HG03175 (cell line): ENCODE results near the gene NTMT2.
"Not testable (repeated sequence)": the region's sequence is repeated elsewhere in the genome, so short reads cannot be mapped to it uniquely, and the experiment has no call there.

Experiments
- ATAC-seq: cut with Tn5 transposase; IDR thresholded peaks from one replicate; pipeline ENCODE4 v1.9.1; 2021; ENCODE audit warnings: mild to moderate bottlenecking, moderate library complexity; ENCODE audit not compliant: unreplicated experiment

The NTMT2 gene

DNA sequence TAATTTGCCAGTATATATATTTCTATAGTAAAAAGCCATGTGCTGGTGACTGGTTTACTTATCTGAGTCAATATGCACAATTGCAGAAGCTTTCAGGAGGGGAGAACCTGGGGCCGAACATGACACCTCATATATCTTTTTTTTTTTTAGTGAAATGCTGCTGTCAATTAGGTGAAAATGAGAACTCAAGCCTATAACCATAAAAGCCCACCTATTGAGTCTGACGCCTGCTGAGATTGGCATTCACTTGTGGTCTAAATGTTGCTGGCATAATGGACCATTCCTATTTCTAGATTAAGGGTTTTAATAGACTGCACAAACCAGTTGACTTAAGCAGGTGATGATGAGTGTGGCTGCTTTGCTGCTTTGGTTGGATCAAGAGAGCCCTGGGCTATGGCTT is 10.8 kb downstream of the NTMT2 start:
- ATAC-seq, result no peak

DNA sequence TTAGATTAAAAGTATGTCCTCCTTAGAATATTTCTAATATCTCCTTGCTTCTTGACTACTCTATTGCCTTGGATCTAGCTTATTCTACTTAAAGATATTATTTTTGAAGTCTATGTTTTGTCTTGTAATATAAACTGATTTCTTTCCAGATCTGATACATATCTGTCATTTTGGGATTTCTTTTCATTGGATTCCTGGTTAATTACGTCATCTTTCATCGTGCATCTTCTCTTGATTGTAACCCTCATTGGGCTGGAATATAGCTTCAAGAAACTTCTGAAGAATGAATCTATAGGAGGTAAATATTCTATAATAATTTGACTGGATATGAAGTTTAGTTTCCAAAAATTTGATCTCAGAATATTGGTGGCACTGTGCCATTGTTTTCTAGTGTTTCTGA is 12.1 kb downstream of the NTMT2 start:
- ATAC-seq, result no peak

DNA sequence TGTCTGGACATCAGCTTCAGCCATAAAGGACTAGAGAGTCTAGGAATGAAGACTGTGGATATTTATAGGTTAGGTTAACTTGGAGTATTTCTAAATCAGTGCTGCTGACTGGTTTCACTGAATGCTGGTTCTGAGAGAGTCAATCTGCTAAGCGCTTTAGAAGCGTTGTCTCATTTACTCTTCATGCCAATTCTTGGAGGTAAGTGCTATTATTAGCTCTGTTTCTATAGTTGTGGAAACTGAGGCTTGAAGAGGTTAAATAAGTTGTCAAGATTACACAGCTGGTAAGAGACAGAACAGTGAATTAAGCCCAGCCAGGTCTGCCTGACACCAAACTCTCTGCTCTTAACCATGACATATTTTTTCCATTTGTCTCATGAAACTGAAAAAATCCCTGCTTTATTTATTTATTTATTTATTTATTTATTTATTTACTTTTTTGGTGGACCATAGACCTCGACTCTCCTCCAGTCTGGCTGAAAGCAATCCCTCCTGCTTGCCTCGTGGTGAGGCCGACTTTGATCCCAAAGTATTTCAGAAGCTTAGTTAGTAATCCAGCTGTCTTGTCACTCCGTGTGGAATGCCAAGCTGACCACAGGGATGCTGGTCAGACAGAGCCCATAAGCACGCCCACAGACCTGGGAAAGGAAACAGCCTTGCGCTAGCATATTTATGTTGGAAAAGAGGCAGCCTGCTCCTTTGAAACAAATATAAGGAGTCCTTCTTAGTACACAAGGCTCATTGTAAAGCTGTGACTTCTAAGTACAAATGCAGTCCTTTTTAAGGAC is 16.9 kb downstream of the NTMT2 start:
- no peak for ATAC-seq

DNA sequence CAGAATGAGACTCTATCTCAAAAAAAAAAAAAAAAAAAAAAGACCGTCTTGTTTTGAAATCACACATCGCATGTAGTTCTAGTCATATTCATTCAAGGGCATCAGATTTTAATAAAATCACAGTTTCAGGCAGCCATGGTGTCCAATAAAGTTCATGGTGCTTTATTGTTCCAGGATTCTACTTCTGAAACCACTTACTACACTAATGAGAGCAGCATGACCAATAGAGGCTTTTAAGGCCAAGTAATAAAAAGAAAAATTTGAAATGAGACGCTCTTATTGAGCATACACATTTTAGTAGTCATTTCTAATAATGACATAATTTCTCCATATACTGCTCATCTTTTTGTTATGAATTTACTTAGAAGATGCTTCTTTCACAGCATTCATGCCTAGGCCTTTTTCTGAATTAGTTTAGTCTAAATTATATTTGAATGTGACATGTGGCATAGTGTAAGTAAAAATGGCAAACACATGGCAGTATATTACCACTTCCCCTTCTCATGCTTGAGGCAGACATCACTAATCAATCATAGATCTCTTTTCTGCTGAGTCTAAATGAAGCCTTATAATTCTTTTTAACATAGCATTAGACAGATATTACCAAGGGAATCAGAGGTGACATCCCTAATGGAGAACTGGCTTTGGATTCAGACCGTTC is 18.5 kb downstream of the NTMT2 start:
- no peak for ATAC-seq

- ATAC-seq, result no peak
Observed at GRCh38 chr1:170166518-170167180, 20.9 kb downstream of the NTMT2 start.

GRCh38 chr1:170168265-170168664 is 22.5 kb downstream of the NTMT2 start:
- no peak for ATAC-seq

DNA sequence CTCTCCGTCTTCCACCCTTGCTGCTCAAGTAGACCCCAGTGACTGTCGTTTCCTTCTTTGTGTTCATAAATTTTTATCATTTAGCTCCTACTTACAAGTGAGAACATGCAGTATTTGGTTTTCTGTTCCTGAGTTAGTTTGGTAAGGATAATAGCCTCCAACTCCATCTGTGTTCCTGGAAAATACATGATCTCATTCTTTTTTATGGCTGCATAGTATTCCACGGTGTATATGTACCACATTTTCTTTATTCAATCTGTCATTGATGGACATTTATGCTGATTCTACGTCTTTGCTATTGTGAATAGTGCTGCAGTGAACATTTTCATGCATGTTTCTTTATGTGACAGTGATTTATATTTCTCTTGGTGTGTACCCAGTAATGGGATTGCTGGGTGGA is 24.8 kb downstream of the NTMT2 start:
- ATAC-seq, result not testable (repeated sequence)

DNA sequence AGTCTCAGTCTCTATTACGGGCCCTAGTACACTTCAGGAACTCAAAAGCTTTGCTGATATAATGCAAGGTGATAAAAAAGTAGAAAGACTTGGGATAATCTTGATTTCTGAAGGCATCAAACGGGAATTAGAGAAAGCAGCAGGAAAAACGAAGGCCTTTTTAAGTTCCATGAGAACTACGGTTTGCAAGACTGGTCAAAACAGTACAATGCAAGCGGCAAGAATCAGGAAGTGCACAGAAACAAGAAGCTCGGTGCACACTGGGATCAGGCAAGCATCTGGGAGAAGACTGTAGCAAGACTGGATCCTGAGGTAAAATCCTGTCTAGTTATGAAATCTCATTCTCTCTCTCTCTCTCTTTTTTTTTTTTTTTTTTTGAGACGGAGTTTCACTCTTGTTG is 28.6 kb downstream of the NTMT2 start:
- ATAC-seq, result no peak

DNA sequence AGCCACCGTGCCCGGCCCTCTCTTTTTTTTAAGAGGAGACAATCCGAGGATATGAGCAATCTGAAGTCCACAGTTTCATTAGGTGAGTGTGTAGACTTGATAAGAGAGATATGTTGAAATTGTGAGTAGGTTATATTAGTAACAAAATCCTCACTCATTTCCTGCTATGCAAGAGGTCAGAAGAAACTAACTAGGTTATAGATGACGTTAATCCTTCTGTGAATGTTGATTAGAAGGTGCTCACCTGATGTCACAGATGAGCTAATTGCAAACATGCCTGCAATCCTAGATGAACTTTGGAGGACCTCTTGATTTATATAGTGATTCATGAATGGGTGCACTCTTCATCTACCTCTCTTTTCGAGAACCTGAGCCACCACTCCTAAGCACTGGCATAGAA is 29.3 kb downstream of the NTMT2 start:
- ATAC-seq, result no peak

DNA sequence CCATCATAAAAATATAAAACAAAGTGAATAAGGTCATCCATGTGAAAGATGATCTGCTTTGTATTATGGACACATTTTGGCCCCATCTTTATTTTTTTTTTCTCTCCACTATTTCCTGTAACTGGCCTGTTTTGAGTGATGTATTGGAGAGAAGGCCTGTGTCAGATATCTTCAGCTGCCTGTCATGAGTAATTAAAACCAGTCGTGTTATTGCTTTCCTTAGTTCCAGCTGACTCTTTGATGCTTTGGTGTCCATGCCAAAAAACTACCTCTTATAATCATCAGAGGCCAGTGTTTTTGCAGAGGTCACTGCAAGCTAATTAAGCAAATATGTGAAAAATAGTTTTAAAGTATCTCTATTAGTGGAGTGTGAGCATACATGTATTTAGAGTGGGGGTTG is 29.7 kb downstream of the NTMT2 start:
- no peak for ATAC-seq

GRCh38 chr1:170176772-170177171 is 31.0 kb downstream of the NTMT2 start:
- no peak for ATAC-seq

DNA sequence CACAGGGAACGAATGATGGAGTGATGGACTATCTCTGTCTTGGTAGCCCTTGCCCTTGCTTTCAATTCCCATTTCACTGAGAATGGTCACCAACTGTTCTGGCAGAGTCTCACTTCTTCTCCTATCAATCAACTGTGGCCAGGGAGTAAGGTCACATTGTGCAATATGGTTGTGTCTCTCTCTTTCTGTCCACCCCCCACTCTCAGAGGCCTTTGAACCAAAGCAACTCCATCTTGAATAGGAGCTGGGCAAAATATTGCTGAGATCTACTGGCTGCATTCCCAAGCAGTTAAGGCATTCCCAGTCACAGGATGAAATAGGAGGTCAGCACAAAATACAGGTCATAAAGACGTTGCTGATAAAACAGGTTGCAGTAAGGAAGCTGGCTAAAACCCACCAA is 36.7 kb downstream of the NTMT2 start:
- ATAC-seq, result no peak

DNA sequence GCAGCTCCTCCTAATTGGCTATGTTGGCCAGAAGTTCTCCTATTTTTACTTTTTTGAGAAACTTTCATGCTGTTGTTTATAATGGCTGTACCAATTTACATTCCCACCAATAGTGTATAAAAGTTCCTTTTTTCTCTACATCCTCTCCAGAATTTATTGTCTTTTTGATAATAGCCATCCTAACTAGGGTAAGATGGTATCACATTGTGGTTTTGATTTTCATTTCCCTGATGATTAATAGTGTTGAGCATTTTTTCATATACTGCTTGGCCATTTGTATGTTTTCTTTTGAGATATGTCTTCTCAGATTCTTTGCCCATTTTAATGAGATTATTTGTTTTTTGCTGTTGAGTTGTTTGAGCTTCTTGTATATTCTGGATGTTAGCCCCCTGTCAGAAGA is 46.8 kb downstream of the NTMT2 start:
- ATAC-seq, result no peak

GRCh38 chr1:170194451-170194850 is 48.7 kb downstream of the NTMT2 start:
- no peak for ATAC-seq

DNA sequence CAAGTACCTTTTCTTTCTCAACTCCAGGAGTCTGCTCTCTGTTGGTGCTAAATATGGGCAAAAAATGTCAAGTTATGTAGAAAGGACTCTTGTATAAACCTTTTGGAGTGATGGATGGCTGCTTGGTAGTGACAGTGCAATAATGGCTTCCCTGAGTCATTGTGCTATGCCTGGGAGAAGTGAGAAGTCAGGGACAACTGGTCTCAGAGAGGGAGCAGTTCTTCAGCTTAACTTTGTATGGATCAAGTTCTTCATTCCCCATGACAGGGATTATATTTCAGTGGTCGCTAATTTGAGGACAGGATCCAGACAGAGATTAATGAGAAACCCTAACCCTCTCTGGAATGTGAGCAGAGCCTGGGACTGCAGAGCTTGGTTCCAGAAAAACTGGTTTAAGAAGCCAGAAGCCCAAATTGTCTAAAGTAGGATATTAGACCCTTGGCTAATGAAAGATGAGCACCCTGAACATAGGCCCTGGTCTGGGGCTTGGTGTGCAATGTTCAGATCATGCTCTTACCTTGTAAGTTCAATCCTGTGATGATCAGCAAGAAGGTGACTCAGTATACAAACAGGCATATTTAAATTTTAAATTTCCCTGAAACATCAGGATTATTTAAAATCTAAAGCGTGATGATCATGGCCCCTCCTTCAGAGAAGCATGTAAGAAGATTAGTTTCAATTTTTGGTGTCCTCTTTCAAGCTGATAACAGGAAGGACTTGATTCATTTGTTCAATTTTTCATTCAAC is 50.9 kb downstream of the NTMT2 start:
- no peak for ATAC-seq

- no peak for ATAC-seq
Observed at GRCh38 chr1:170198090-170198489, 52.3 kb downstream of the NTMT2 start.

DNA sequence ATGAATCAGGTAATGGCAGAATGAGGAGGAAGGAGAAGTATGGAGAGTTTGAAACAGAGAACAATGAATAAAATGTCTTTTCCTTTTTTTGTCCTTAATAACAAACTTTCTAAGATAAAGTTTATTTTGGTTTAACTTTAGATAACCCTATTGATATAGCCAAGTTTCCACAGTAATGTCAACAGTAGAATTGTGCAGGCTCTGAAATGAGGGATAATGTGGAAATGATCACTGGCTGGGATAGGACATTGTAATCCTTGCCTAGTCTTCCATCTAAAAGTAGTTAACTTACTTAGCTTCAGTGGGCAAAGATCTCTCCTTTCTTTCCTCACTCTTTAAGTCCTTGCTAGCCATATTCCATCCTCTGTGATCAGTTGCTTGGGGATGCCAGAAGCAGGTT is 52.8 kb downstream of the NTMT2 start:
- ATAC-seq, result no peak

DNA sequence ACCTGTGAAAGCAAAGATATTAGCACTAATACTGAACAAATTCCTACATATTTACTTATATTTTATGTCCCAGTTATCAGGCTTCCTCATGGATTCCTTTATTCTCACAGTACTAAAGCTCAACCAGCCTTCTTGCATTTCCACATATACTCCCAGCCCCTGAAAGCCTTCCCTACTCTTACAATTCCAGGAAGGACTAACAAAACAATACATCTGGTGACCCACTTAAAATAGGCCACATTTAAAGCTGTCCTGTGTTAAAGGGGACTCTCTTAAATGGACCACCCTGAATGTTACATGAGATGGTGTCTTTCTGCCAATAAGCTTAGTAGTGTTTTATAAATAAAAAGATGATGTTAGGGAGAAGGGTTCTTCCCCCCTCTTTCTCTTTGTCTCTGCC is 54.4 kb downstream of the NTMT2 start:
- no peak for ATAC-seq

DNA sequence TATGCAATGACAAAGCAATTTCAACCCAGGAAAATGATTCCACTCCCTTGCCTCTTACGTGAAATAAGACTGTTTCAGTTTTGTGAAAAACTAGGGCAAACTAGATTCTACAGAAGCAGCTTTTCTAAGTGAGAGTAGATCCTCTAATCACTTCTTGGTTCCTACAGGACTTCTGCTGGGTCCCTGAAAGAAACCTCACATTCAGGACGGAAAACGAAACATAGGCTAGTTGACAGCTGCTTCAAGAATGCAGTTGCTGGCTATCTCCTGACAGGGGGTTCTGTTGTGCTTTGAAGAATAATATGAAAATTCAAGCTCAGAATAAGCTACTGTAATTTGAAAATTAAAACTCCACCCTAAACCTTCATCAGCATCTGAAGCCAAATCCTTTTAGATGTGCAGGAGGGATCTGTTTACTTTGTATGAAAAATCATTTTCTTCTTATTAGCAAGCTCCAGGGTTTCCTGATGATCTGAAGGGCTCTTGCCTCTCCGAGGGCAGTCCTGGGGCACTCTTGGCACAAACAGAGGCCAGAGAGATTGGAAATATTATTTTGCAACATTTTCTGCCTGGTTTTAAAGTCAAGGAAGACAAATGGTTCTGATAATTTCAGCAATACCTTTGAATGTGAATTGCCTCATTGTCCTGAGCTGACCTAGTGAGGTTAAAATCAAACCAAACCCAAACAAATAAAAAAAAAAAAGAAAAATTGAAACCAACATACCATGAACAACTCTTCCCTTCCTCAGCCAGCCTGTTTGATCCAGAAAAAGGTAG is 55.0 kb downstream of the NTMT2 start:
- no peak for ATAC-seq

DNA sequence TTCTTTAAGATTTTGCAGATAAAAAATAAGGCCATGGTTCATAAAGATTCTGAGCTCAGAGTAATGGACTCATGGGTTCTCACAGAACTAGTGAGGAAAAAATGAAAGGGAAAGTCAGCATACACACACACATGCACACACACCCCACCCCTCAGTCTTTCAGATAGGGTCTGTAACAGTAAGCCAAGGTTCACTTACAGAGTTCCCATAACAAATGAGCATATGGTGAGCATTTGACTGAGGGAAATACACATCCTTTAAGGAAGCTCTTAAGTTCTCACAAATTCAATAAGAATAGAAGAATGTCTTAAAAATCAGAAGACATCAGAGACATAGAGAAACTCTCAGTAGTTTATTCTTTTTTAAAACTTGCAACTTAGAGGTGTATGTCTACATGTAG is 57.9 kb downstream of the NTMT2 start:
- ATAC-seq, result no peak

- no peak for ATAC-seq
Observed at GRCh38 chr1:170204121-170204520, 58.4 kb downstream of the NTMT2 start.
